ENCODE measurements around the gene TRPV5. TPM values are rescaled to one million over a fixed set of nuclear protein-coding genes. Genes with fewer than 3 reads are reported as not detected.

Gene TRPV5
- total and polyA plus RNA-seq, 2 experiments from 2014 or later, result not detected

DNA sequence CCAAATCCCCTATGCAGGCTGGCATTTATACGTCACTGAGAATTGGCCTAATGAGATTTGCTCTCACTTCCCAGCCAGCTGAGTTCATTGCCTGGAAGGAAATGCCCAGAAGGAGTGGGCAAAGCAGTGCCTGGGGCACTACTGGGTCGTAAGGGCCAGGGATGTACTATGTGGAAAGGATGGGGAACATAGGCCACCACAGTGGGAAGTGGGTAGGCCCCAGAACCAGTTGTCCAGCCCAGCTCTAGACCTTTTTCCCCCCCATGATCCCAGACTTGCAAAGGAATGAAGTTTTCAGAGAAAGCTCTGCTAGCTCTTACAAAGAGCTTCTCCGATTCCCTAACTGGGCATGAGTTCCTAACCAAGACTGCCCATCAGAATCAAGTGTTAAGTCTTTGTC is 13.9 kb downstream of the TRPV5 start:
- no peak for DNase-seq
- H4K20me1 ChIP-seq (ENCODE audit: insufficient read depth), result no peaks in the 10 kb centered on the region
- H3K9me2 ChIP-seq (ENCODE audit: insufficient read depth), result no peaks in the 10 kb centered on the region
- H3K79me2 ChIP-seq (ENCODE audit: insufficient read depth), result no peaks in the 10 kb centered on the region
- in situ Hi-C loops (cut with MboI), result no loop called here
- no peaks in the 10 kb centered on the region for H3K9me3 ChIP-seq (ENCODE audit: low read depth)
- H3K9ac ChIP-seq, result no peak overlapping the region
- no peak overlapping the region for H3K4me2 ChIP-seq (ENCODE audit: unreplicated experiment)
- TF ChIP-seq EZH2 (IDR thresholded peaks at IDR 0.05; ENCODE audit: insufficient read depth, poor library complexity, severe bottlenecking) (no peak), EZH2phosphoT487 (IDR thresholded peaks at IDR 0.05; ENCODE audit: insufficient read depth, low read depth) (no peak)
- no peak overlapping the region for H3K4me3 ChIP-seq
- H3K27ac ChIP-seq, result no peak overlapping the region
- H3K4me1 ChIP-seq (ENCODE audit: insufficient read depth), result no peaks in the 10 kb centered on the region
- H3K36me3 ChIP-seq (ENCODE audit: low read depth), result no peaks in the 10 kb centered on the region
- WGBS, 2 experiments (ENCODE audit: low coverage in 1 of 2, low lambda C conversion rate in 2 of 2, missing lambda C conversion rate in 2 of 2), result 20 to 26% methylated on average over 3 of the region's 3 CpGs
- no peak overlapping the region for H2AFZ ChIP-seq
- no peaks in the 10 kb centered on the region for H3F3A ChIP-seq (ENCODE audit: insufficient read depth)
- H3K27me3 ChIP-seq (replicated peaks; ENCODE audit: insufficient read depth), result no peaks in the 10 kb centered on the region; the same call in 1 of the 2 replicates

GRCh38 chr7:142918901-142919300 is 14.6 kb downstream of the TRPV5 start:
- Histone ChIP-seq H3K9me3 (ENCODE audit: low read depth) (no peaks in the 10 kb centered on the region), H3F3A (ENCODE audit: insufficient read depth) (no peaks in the 10 kb centered on the region), H3K27me3 (replicated peaks; ENCODE audit: insufficient read depth) (no peaks in the 10 kb centered on the region; the same call in 1 of the 2 replicates), H3K36me3 (ENCODE audit: low read depth) (no peaks in the 10 kb centered on the region), H3K4me1 (ENCODE audit: insufficient read depth) (no peaks in the 10 kb centered on the region), H3K9me2 (ENCODE audit: insufficient read depth) (no peaks in the 10 kb centered on the region), H3K27ac (no peak overlapping the region), H3K9ac (no peak overlapping the region), H3K79me2 (ENCODE audit: insufficient read depth) (no peaks in the 10 kb centered on the region), H4K20me1 (ENCODE audit: insufficient read depth) (no peaks in the 10 kb centered on the region), H3K4me3 (no peak overlapping the region), H3K4me2 (ENCODE audit: unreplicated experiment) (no peak overlapping the region), H2AFZ (no peak overlapping the region)
- no peak for DNase-seq
- in situ Hi-C loops (cut with MboI), result no loop called here
- 19 to 21% methylated on average over 2 of the region's 2 CpGs for WGBS, 2 experiments (ENCODE audit: low coverage in 1 of 2, low lambda C conversion rate in 2 of 2, missing lambda C conversion rate in 2 of 2)
- TF ChIP-seq EZH2phosphoT487 (IDR thresholded peaks at IDR 0.05; ENCODE audit: insufficient read depth, low read depth) (no peak), EZH2 (IDR thresholded peaks at IDR 0.05; ENCODE audit: insufficient read depth, poor library complexity, severe bottlenecking) (no peak)

- Histone ChIP-seq H3K27me3 (replicated peaks; ENCODE audit: insufficient read depth) (no peaks in the 10 kb centered on the region; the same call in 1 of the 2 replicates), H3K4me1 (ENCODE audit: insufficient read depth) (no peaks in the 10 kb centered on the region), H3K9ac (no peak overlapping the region), H3K4me2 (ENCODE audit: unreplicated experiment) (no peak overlapping the region), H2AFZ (no peak overlapping the region), H3K36me3 (ENCODE audit: low read depth) (no peaks in the 10 kb centered on the region), H3K79me2 (ENCODE audit: insufficient read depth) (no peaks in the 10 kb centered on the region), H3K9me3 (ENCODE audit: low read depth) (no peaks in the 10 kb centered on the region), H4K20me1 (ENCODE audit: insufficient read depth) (no peaks in the 10 kb centered on the region), H3K9me2 (ENCODE audit: insufficient read depth) (no peaks in the 10 kb centered on the region), H3K4me3 (no peak overlapping the region), H3F3A (ENCODE audit: insufficient read depth) (no peaks in the 10 kb centered on the region), H3K27ac (no peak overlapping the region)
- no peak for TF ChIP-seq EZH2 (IDR thresholded peaks at IDR 0.05; ENCODE audit: insufficient read depth, poor library complexity, severe bottlenecking)
- TF ChIP-seq EZH2phosphoT487 (IDR thresholded peaks at IDR 0.05; ENCODE audit: insufficient read depth, low read depth), result no peak
- whole genome bisulfite sequencing, 2 experiments (ENCODE audit: low coverage in 1 of 2, low lambda C conversion rate in 2 of 2, missing lambda C conversion rate in 2 of 2), result 14 to 20% methylated on average over 3 of the region's 3 CpGs
- DNase-seq, result no peak
- in situ Hi-C loops (cut with MboI), result no loop called here
Observed at GRCh38 chr7:142917447-142917846, 16.1 kb downstream of the TRPV5 start.

GRCh38 chr7:142916508-142916907 is 17.0 kb downstream of the TRPV5 start:
- H3K4me2 ChIP-seq (ENCODE audit: unreplicated experiment), result no peak overlapping the region
- TF ChIP-seq EZH2 (IDR thresholded peaks at IDR 0.05; ENCODE audit: insufficient read depth, poor library complexity, severe bottlenecking) (no peak), EZH2phosphoT487 (IDR thresholded peaks at IDR 0.05; ENCODE audit: insufficient read depth, low read depth) (no peak)

DNA sequence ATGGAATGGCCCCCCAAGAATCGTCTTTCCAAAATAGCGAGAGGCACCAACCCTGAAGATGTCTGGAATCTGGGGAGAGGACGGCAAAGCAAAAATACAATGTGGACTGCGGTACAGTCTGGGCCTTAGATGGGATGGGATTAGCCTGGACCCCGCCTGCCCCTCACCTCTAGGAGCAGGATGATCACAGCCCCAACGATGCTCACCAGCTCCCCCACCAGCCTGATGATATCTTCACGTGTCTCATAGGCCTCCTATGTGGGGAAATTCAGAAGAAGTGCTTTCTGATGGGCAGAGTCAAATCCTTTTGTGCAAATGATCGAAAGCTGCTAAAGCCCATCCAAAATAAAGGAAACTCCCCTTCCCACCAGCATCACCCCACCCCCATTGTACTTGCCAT is 18.2 kb downstream of the TRPV5 start:
- in situ Hi-C loops (cut with MboI), result no loop called here
- no peak for DNase-seq

More at GRCh38 chr7:142916508-142916907, 17.0 kb downstream of the TRPV5 start:
- Histone ChIP-seq H3K9ac (no peak overlapping the region), H3K27ac (no peak overlapping the region), H3K4me3 (no peak overlapping the region), H3K9me2 (ENCODE audit: insufficient read depth) (no peaks in the 10 kb centered on the region), H3K36me3 (ENCODE audit: low read depth) (no peaks in the 10 kb centered on the region), H3K27me3 (replicated peaks; ENCODE audit: insufficient read depth) (no peaks in the 10 kb centered on the region; the same call in none of the 2 replicates), H3K9me3 (ENCODE audit: low read depth) (no peaks in the 10 kb centered on the region), H2AFZ (no peak overlapping the region), H4K20me1 (ENCODE audit: insufficient read depth) (no peaks in the 10 kb centered on the region), H3F3A (ENCODE audit: insufficient read depth) (no peaks in the 10 kb centered on the region), H3K79me2 (ENCODE audit: insufficient read depth) (no peaks in the 10 kb centered on the region), H3K4me1 (ENCODE audit: insufficient read depth) (no peaks in the 10 kb centered on the region)
- in situ Hi-C loops (cut with MboI), result no loop called here
- WGBS, 2 experiments (ENCODE audit: low coverage in 1 of 2, low lambda C conversion rate in 2 of 2, missing lambda C conversion rate in 2 of 2), result 12% methylated on average over 2 of the region's 2 CpGs
- DNase-seq, result no peak

More for the DNA sequence above, 18.2 kb downstream of the TRPV5 start:
- Histone ChIP-seq H3K36me3 (ENCODE audit: low read depth) (no peaks in the 10 kb centered on the region), H3K9me2 (ENCODE audit: insufficient read depth) (no peaks in the 10 kb centered on the region), H3K27ac (no peak overlapping the region), H3F3A (ENCODE audit: insufficient read depth) (no peaks in the 10 kb centered on the region), H4K20me1 (ENCODE audit: insufficient read depth) (no peaks in the 10 kb centered on the region), H2AFZ (no peak overlapping the region), H3K4me3 (no peak overlapping the region), H3K27me3 (replicated peaks; ENCODE audit: insufficient read depth) (no peaks in the 10 kb centered on the region; the same call in none of the 2 replicates), H3K4me1 (ENCODE audit: insufficient read depth) (no peaks in the 10 kb centered on the region), H3K4me2 (ENCODE audit: unreplicated experiment) (no peak overlapping the region), H3K79me2 (ENCODE audit: insufficient read depth) (no peaks in the 10 kb centered on the region), H3K9me3 (ENCODE audit: low read depth) (no peaks in the 10 kb centered on the region), H3K9ac (no peak overlapping the region)
- 47 to 49% methylated on average over 8 of the region's 8 CpGs for WGBS, 2 experiments (ENCODE audit: low coverage in 1 of 2, low lambda C conversion rate in 2 of 2, missing lambda C conversion rate in 2 of 2)
- no peak for TF ChIP-seq EZH2phosphoT487 (IDR thresholded peaks at IDR 0.05; ENCODE audit: insufficient read depth, low read depth)
